MG63 (cell line): ENCODE measurements around the gene NTRK2. TPM values are rescaled to one million over a fixed set of nuclear protein-coding genes. Genes with fewer than 3 reads are reported as not detected.

ENCODE experiments used
- DNase-seq: peaks from one replicate; pipeline ENCODE4 v3.0.0-alpha.2; 2020
- H3K27me3 ChIP-seq: fragments of 250-450 bp; sonication (Bioruptor Pico); 2 replicates; pipeline ENCODE4 v1.5.1; 2020; ENCODE audit warnings: mild to moderate bottlenecking, moderate library complexity
- H3K36me3 ChIP-seq: fragments of 250-450 bp; sonication (Bioruptor Pico); 2 replicates; pipeline ENCODE4 v1.5.1; 2020; ENCODE audit warnings: mild to moderate bottlenecking, moderate library complexity
- H3K4me3 ChIP-seq: fragments of 250-450 bp; sonication (Bioruptor Pico); 2 replicates; pipeline ENCODE4 v1.5.1; 2020; ENCODE audit warnings: mild to moderate bottlenecking, moderate library complexity
- H3K9me3 ChIP-seq: fragments of 250-450 bp; sonication (Bioruptor Pico); 2 replicates; pipeline ENCODE4 v1.5.1; 2020; ENCODE audit warnings: mild to moderate bottlenecking, moderate library complexity
- total RNA-seq: library from RNA; depleted of rRNA; stranded (reverse); fragments of >200 nt; shearing (Covaris generic); gene quantifications from 2 replicates; pipeline ENCODE4 v1.2.3, GENCODE V29; 2014; ENCODE audit warnings: low replicate concordance

The NTRK2 gene
- total RNA-seq, 1 experiment from 2014 or later = not detected

GRCh38 chr9:84671586-84672521, 2.3 kb downstream of the NTRK2 start:
- no peak overlapping the region for H3K4me3 ChIP-seq
- no peaks in the 10 kb centered on the region for H3K9me3 ChIP-seq
- peaks cover 30% of the 10 kb centered on the region for H3K27me3 ChIP-seq
- no peaks in the 10 kb centered on the region for H3K36me3 ChIP-seq
- no peak for DNase-seq

DNA sequence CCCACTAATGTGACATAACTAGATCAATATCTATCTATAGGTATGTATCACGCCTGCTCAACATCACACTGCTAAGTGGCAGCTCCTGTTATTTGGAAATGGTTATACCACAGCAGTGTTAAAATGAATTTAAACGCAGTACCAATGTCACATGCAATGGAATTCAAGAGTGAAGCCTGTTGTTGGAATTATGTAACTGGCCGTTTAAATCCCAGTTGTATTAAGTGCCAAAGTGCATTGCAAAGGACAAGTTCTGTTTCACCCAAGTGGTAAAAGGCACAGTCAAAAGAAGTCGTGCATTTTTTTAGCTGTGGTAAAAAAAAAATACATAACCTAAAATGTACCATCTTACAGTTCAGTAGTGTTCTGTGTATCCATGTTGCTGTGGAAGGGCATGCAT, 4.3 kb downstream of the NTRK2 start:
- no peaks in the 10 kb centered on the region for H3K9me3 ChIP-seq
- H3K36me3 ChIP-seq = no peaks in the 10 kb centered on the region
- DNase-seq = no peak
- peaks cover 25% of the 10 kb centered on the region for H3K27me3 ChIP-seq
- H3K4me3 ChIP-seq = no peak overlapping the region

DNA sequence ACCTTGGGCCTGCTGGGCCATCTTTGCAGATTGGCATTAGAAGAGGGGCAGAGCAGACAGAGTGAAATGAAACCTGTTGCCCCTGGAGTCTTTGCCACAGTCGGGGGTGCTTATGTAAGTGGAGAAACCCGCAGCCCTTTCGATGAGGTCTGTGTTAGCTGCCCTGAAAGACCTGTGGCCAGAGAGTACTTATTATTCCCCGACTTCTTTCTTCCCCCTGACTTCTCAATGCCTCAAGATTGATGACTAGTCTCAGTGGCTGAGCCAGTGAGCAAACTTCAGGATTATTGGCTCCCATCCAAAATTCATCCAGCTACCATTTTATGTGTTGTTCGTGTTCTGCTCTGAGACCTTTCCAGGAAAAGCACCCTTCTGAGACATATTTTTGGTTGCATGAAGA, 7.6 kb downstream of the NTRK2 start:
- H3K27me3 ChIP-seq = no peaks in the 10 kb centered on the region
- H3K4me3 ChIP-seq = no peak overlapping the region
- no peak for DNase-seq
- no peaks in the 10 kb centered on the region for H3K9me3 ChIP-seq
- no peaks in the 10 kb centered on the region for H3K36me3 ChIP-seq

GRCh38 chr9:84679571-84679970, 10.0 kb downstream of the NTRK2 start:
- no peak for DNase-seq
- H3K27me3 ChIP-seq = no peaks in the 10 kb centered on the region
- no peaks in the 10 kb centered on the region for H3K36me3 ChIP-seq
- no peaks in the 10 kb centered on the region for H3K9me3 ChIP-seq
- H3K4me3 ChIP-seq = no peak overlapping the region

DNA sequence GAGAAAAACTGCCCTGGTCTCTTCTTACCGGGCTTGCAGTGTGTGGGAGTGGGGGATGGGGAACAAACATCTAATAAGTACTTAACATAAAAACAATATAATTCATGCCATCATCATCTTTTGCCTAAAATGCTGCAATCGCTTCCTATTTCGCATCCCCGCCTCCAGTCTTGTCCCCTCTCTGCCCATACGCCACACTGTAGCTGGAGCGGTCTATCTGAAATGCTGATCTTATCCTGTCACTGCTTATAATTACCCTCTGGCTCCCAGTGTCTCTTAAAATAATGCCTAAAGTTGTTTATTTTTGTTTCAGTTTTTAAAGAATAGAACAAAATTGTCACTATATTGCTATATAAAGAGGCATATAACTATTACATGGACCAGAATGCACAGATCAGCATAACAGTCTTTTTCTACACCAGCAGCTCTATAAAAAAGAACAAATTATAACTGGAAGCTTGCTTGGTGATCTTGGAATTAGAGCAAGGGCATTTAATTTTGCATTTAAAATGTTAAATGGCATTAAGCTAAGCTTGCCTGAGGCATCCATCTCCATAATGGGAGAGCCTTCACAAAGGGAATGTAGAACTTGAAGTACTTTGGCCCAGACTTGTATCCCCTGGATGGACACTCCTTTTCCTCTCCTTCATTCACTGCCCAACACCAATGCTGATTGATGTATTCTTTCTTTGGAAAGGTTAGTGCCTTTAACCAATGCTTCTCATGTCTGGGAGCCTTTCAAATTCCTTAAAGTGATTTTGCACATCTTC, 12.2 kb downstream of the NTRK2 start:
- H3K4me3 ChIP-seq = no peak overlapping the region
- no peaks in the 10 kb centered on the region for H3K27me3 ChIP-seq
- no peaks in the 10 kb centered on the region for H3K9me3 ChIP-seq
- H3K36me3 ChIP-seq = no peaks in the 10 kb centered on the region
- DNase-seq = no peak

GRCh38 chr9:84686068-84686467, 16.5 kb downstream of the NTRK2 start:
- H3K9me3 ChIP-seq = no peaks in the 10 kb centered on the region
- DNase-seq = no peak

DNA sequence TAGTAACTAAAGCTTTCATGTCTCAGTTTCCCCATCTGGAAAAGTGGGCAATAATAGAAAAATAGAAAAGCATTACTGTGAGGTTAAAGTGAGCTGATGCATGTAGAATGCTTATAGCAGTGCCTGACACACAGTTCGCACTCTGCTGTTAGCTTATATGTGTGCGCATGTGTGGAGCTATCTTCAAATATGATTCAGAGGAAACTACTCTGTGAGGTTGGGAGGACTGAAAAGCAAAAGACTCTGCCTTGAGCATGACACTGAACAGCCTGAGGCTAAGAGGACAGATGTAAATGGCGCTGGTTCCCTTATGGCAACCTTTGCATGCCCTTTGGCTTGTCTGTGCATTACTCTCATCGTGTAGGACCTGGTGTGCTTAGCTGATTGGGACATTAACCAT, 19.4 kb downstream of the NTRK2 start:
- Histone ChIP-seq H3K9me3 (no peaks in the 10 kb centered on the region), H3K4me3 (no peak overlapping the region), H3K36me3 (no peaks in the 10 kb centered on the region), H3K27me3 (no peaks in the 10 kb centered on the region)
- no peak for DNase-seq

More at GRCh38 chr9:84686068-84686467, 16.5 kb downstream of the NTRK2 start:
- Histone ChIP-seq H3K27me3 (no peaks in the 10 kb centered on the region), H3K36me3 (no peaks in the 10 kb centered on the region), H3K4me3 (no peak overlapping the region)

- DNase-seq = no peak
- H3K4me3 ChIP-seq = no peak overlapping the region
- no peaks in the 10 kb centered on the region for H3K9me3 ChIP-seq
- no peaks in the 10 kb centered on the region for H3K36me3 ChIP-seq
- no peaks in the 10 kb centered on the region for H3K27me3 ChIP-seq
Observed at GRCh38 chr9:84691634-84692033, 22.1 kb downstream of the NTRK2 start.

DNA sequence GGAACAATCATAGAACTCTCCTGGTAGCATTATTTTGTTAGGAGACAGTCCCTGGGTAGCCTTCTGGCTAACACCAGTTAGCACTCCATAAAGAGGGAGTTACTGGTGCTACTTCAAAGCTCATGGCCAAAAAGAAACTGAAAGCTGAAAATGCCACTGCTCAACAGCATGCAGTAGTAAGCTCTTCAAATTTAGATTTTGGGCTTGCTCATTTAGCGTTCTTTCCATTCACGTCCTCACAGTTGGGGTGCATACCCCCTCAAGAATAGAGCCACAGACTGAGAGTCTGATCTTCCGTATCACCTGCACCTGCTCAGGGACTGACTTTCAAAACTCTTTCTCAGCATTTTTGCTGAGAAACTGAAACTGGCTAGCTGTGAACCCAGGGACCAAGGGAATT, 24.7 kb downstream of the NTRK2 start:
- no peak for DNase-seq
- Histone ChIP-seq H3K9me3 (no peaks in the 10 kb centered on the region), H3K4me3 (no peak overlapping the region), H3K36me3 (no peaks in the 10 kb centered on the region), H3K27me3 (no peaks in the 10 kb centered on the region)

DNA sequence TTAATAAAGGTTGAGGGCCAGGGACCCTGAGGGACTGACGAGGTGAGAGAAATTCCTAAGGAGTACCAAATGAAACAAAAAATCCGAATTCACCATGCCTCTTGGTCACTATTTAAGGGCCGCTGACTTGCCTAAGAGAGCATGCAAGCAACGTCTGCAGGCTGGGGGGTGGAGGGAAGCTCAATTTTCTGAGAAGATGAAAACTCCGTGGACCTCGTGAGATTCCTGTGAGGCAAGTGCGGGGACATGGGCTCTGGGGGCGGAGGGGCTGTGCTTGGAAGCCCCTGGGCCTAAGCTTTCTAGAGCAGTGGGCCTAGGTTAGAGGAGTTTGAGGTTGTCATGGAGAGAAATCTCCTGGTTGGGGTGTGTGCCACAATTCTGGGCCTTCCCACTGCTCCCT, 27.5 kb downstream of the NTRK2 start:
- Histone ChIP-seq H3K27me3 (no peaks in the 10 kb centered on the region), H3K36me3 (no peaks in the 10 kb centered on the region), H3K4me3 (no peak overlapping the region), H3K9me3 (no peaks in the 10 kb centered on the region)
- DNase-seq = no peak

DNA sequence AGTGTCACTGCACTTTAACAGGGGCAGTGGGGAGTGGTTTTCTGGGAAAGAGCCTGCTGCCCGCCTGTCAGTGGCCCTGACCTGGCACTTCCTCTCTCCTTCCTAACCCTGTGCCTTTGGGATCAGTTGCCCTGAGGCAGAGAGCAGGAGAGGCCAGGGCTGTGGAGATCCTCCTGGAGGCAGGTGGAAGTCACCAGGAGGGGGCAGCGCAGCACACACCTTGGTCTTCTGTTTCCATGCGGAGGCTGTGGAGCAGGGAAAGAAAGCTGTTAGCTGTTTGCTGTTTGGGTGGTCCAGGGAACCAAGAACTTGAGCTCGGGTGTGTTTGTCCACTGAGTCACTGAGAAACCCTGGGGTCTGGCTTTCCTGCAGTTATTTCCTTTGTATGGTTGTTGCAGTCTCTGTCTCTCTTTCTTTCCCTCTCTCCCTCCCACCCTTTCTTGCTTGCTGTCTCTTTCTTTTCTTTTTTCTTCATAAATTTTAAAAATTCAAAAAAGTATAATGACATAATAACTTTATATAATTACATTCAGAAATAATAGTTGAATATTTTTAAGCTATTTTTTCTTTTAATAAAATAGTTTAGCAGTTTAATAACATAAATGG, 28.1 kb downstream of the NTRK2 start:
- no peak overlapping the region for H3K4me3 ChIP-seq
- H3K9me3 ChIP-seq = no peaks in the 10 kb centered on the region
- no peaks in the 10 kb centered on the region for H3K27me3 ChIP-seq
- no peaks in the 10 kb centered on the region for H3K36me3 ChIP-seq
- DNase-seq = peak; percentile 43

- no peak for DNase-seq
- no peak overlapping the region for H3K4me3 ChIP-seq
Observed at GRCh38 chr9:84698323-84698722, 28.8 kb downstream of the NTRK2 start.

GRCh38 chr9:84699984-84700383, 30.5 kb downstream of the NTRK2 start:
- Histone ChIP-seq H3K27me3 (no peaks in the 10 kb centered on the region), H3K36me3 (no peaks in the 10 kb centered on the region)
- no peak for DNase-seq

More at GRCh38 chr9:84698323-84698722, 28.8 kb downstream of the NTRK2 start:
- H3K36me3 ChIP-seq = no peaks in the 10 kb centered on the region
- H3K9me3 ChIP-seq = no peaks in the 10 kb centered on the region
- no peaks in the 10 kb centered on the region for H3K27me3 ChIP-seq

DNA sequence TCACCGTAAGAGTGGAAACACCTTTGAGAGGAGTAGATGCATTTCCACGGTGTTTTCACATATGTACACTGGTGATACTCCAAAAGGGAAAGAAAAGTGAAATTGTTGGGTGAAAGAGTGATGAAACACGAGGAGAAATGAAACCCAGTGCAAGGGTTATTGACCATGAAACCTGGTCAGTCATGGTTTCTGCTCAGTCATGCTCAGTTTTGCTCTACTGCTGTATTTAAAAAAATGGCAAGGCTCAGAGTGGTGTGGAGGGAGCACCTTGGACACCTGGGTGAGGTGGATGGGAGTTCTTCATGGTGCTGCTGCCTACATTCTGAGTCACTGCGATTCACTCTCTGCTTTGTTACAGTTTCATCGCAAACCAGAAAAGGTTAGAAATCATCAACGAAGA, 32.3 kb downstream of the NTRK2 start:
- Histone ChIP-seq H3K36me3 (no peaks in the 10 kb centered on the region), H3K4me3 (no peak overlapping the region), H3K27me3 (no peaks in the 10 kb centered on the region), H3K9me3 (no peaks in the 10 kb centered on the region)
- no peak for DNase-seq

More at GRCh38 chr9:84699984-84700383, 30.5 kb downstream of the NTRK2 start:
- H3K9me3 ChIP-seq = no peaks in the 10 kb centered on the region
- no peak overlapping the region for H3K4me3 ChIP-seq

DNA sequence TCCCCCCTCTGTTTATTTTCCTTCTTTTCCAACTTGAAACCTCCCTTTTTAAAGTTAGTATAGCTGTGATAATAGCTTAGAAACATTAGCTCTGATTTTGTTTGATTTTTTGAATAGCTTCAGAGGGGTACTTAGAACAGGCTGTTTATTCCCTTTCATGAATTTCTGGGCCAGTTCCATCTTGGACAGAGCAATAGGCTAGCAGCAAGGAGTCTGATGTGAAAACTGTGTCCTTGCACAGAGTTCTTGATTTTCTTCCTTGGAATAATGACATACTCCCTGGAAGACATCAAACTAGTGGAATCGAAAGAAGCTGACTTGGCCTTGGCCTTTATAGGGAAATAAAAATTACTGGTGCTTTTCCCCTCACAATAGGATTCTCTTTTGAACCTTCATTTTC, 32.9 kb downstream of the NTRK2 start:
- Histone ChIP-seq H3K27me3 (no peaks in the 10 kb centered on the region), H3K36me3 (no peaks in the 10 kb centered on the region)
- no peak for DNase-seq

DNA sequence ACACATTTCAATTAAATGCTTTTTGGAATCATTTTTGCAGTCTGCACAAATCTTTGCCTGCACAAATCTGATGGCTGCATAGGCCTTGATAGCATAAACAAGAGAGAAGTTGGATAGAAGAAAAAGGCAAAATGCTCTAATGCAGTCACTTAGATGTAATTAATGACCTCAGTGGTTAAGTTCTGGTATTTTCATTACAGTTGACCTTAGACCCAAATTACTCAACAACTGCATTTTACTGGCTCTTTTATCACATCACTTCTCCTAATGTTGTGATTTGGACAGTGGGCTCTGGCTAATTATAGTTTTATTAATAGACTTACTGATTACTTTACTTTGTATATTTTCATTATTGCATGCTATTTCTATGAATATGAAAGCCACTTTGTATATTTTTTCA, 34.3 kb downstream of the NTRK2 start:
- no peak for DNase-seq
- Histone ChIP-seq H3K4me3 (no peak overlapping the region), H3K36me3 (no peaks in the 10 kb centered on the region), H3K27me3 (no peaks in the 10 kb centered on the region), H3K9me3 (no peaks in the 10 kb centered on the region)

More for the DNA sequence above, 32.9 kb downstream of the NTRK2 start:
- no peaks in the 10 kb centered on the region for H3K9me3 ChIP-seq
- H3K4me3 ChIP-seq = no peak overlapping the region

- Histone ChIP-seq H3K36me3 (no peaks in the 10 kb centered on the region), H3K27me3 (no peaks in the 10 kb centered on the region), H3K9me3 (no peaks in the 10 kb centered on the region), H3K4me3 (no peak overlapping the region)
- DNase-seq = no peak
Observed at GRCh38 chr9:84705128-84705527, 35.6 kb downstream of the NTRK2 start.
